GM19463 (cell line): Measurements from ENCODE around the gene ZFP36L2.

ENCODE experiments used
- ATAC-seq: cut with Tn5 transposase; IDR thresholded peaks from one replicate; pipeline ENCODE4 v1.9.1; 2021; ENCODE audit warnings: mild to moderate bottlenecking, moderate library complexity; ENCODE audit not compliant: unreplicated experiment

The ZFP36L2 gene

DNA sequence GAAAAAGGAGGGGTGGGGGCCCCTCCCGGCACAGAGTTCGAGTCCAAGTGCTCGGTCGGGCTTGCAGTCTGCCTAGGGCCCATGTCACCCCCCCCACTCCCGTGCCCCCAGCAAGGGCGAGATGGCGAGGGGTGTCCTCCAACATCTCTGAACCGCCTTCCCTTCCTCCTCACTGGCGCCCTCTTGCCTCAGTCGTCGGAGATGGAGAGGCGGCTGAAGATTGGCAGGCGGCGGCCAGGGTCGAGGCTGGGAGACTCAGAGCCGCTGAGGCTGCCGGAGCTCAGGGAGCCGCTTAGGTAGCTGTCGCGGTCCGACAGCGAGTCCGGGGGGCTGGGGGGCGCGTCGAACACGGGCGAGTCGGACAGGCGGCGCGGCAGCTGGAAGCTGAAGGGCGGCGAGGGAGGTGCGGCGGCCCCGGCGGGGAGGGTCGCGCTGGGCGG lies 2.3 kb downstream of the ZFP36L2 start:
- no peak for ATAC-seq

- ATAC-seq: no peak
Observed at GRCh38 chr2:43223521-43224001, 2.8 kb downstream of the ZFP36L2 start.

DNA sequence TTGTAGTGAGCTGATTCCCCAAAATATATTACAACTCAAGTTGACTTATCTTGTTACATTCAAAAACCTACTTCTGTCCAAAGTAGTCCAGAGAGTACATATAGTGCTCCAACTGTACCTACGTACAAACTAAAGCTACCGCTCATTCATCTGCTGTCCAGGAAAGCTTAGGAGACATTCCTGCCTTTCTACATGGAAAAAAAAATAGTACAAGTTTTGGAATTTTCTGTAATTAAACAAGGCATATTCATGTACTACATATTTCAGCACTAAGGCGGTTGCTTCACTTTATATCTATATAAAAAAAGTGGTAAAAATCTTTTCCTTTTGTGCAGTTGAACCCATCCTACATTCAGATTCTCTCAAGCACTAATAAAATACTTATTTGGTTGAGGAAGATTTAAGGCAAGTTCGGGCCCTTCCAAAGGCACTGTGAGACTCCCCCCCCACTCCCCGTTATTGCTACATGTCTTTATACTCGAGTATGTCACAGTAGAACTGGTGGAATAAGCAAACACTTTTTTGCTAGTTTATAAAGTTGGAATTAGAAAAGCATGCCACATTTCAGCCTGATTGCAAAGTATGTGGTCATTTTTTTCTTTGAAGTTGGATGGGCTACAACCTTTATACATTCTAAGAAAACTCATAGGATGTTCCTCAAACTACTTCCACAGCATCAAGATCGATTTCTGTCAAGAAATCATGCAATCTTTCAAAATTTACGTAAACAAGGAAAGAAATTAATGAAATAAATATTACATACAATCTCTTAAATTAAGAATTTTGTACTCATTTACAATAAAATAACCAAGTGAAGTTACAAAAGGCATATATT lies 3.7 kb downstream of the ZFP36L2 start:
- no peak for ATAC-seq

DNA sequence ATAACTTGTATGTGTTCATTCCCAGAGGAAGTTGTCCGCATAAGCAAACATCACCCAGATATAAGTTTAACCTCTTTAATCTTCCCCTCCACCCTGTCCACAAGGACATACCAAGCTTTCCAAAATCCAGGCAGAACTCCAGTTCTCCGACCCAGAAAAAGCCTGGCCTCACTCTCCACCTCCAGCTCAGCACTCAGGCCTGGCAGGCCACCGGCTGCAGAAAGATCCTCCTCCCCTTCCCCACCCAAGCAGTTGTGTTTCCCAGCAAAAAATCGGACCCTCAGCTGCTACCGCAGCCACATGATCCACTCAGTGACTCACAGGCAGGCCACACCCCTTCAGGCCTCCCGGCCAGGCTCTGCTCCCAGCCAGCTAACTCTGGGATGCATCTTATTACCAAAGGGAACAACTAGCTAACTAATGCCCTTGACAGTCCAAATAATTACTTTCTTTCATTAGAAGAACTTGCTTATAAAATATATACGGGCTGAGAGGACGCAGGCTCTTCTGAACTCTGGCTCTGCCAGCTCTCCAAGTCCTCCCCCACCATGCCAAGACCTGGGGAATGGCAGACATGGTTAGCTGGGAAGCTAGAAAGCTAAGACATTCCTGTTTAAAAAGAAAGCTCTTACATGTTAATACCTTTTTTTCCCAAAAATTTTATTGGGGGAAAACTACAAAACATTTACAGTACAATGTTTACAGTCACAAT lies 4.5 kb downstream of the ZFP36L2 start:
- no peak for ATAC-seq

GRCh38 chr2:43221124-43221762 lies 5.2 kb downstream of the ZFP36L2 start:
- ATAC-seq: no peak

GRCh38 chr2:43220760-43221123 lies 5.7 kb downstream of the ZFP36L2 start:
- no peak for ATAC-seq

GRCh38 chr2:43220229-43220751 lies 6.1 kb downstream of the ZFP36L2 start:
- no peak for ATAC-seq

- ATAC-seq: peak; percentile 52
Observed at GRCh38 chr2:43219383-43220228, 6.8 kb downstream of the ZFP36L2 start.

DNA sequence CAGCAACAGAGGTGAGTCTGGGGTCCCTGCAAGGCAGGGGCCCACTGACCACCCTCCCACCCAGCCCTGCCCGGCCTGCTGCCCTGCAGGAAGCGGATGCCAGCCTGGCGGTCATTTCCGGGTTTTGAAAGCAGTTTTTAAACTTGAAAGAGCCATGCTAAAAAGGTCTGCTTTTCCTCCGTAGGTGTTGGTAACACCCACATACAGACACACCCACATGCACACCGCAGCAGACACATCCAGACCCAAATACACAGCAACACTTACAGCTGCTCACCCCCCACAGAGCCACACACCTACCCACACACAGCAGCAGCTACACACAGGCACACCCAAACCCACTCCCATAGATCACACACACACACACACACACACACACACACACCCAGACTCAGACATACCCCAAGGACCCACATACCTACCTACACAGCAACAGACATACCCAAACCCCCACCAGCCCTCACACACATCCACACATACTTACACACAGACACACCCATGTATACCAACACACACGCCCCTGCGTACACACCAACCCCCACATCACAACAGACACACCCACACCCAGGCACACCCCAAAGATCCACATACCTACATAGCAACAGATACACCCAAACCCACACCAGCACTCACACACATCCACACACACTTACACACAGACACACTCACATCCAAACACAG lies 7.6 kb downstream of the ZFP36L2 start:
- peak; percentile 37 for ATAC-seq

DNA sequence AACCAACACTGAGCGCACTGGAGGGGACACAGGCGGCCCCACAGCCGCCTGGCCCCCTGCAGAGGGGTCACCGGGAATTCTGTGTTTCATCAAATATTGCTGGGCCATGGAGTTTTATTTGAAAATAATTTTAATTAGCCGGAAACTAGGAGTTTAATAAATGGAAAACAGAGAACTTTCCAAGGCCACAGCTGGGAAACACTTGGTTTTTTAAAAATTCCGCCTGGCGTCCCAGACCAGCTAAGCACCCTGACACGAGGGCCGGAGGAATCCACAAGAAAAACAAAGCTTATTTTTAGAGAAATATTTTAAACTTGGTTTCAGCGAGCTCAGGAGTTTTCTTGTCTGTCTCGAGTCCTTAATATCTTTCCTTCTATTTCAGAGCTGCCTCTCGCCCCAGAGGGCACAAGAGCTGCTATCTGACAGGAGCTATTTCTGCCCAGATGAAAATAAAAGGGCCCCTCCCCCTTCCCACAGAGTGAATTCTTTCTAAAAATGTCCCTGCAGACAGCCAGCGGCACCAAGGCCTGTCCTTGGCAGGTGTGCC lies 8.2 kb downstream of the ZFP36L2 start:
- ATAC-seq: peak; percentile 2

- no peak for ATAC-seq
Observed at GRCh38 chr2:43217228-43218154, 8.9 kb downstream of the ZFP36L2 start.

GRCh38 chr2:43216629-43217028 lies 9.8 kb downstream of the ZFP36L2 start:
- no peak for ATAC-seq

DNA sequence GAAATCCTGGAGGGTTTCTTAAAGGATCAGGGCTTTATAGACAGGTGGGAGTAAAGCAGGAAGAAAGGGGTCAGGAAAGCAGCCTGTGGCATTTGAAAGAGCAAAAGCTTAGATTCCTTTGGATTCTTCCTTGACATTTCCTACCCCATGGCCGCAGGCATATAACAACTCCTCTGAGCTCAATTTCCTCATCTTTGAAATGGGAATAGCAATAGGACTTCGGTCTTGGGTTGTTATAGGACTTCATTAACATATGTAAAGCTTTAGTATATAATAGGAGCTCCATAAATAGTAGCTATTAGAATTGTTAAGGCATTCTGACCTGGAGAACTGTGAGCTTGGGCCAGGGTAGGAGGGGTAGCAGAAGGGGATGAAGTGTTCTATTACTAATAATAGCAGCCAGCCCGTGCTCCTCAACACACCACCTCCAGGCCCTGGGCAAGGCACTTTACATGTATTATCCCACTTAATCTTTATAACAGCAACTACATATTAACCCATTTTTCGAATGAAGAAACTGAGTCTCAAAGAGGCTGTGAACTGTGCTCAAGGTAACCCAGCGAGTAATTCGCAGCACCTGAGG lies 10.6 kb downstream of the ZFP36L2 start:
- ATAC-seq: no peak

GRCh38 chr2:43214253-43214652 lies 12.2 kb downstream of the ZFP36L2 start:
- no peak for ATAC-seq

DNA sequence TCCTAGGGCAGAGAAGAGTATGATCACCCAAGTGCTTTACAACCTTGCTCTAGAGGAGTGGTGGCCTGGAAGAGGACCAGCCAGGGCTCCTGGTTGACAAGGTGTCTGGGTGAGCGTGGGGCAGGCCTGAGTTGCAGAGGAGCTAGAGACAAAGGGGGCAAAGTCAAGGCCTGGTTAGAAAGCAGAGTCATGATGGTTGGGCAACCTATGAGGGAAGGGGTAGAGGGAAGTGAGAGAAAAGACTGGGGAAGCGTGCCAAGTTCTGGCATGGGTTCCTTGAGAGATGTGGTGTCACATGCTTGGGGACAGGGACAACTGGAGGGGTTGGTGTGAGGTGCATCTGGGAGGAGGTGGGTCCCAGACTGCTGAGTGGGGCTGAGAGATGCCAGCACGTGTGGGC lies 13.5 kb downstream of the ZFP36L2 start:
- ATAC-seq: no peak

GRCh38 chr2:43212216-43212835 lies 14.1 kb downstream of the ZFP36L2 start:
- no peak for ATAC-seq

GRCh38 chr2:43210467-43211303 lies 15.7 kb downstream of the ZFP36L2 start:
- no peak for ATAC-seq
